ENCODE results near the gene ARRB1.

The ARRB1 gene

GRCh38 chr11:75262436-75262835, 89.0 kb downstream of the ARRB1 start:
- peaks cover 14 to 20% of the 10 kb centered on the region in 2 experiments for H3K36me3 ChIP-seq (ENCODE audit: control insufficient read depth in 1 of 2, insufficient read depth in 2 of 2, low read length in 2 of 2)
- H3K79me2 ChIP-seq (ENCODE audit: control insufficient read depth, insufficient read depth, low read length, poor library complexity), result no peaks in the 10 kb centered on the region
- no peaks in the 10 kb centered on the region for H3K79me1 ChIP-seq (ENCODE audit: low read length)
- H3K4me3 ChIP-seq (ENCODE audit: low read depth, low read length), result no peak overlapping the region
- no peaks in the 10 kb centered on the region for H3K9me3 ChIP-seq (ENCODE audit: insufficient read depth, low read depth, low read length)
- no peak overlapping the region for H2BK5ac ChIP-seq (ENCODE audit: low read depth, low read length, poor library complexity)
- no peak overlapping the region for H2BK120ac ChIP-seq (ENCODE audit: insufficient read depth, low read length, poor library complexity)
- peaks cover 0 to 2% of the 10 kb centered on the region in 2 experiments for H3K4me1 ChIP-seq (ENCODE audit: control insufficient read depth in 1 of 2, insufficient read depth in 2 of 2, low read length in 2 of 2)
- no peak overlapping the region for H4K12ac ChIP-seq (ENCODE audit: low read depth, low read length)
- no peak overlapping the region for H3K9ac ChIP-seq (ENCODE audit: low read length)
- H2BK12ac ChIP-seq (ENCODE audit: low read length), result no peak overlapping the region
- no peak overlapping the region for H3K4ac ChIP-seq (ENCODE audit: low read depth, low read length)
- H3K4me2 ChIP-seq (ENCODE audit: low read length), result no peak overlapping the region
- no peak for DNase-seq
- H4K8ac ChIP-seq (ENCODE audit: low read depth, low read length), result no peak overlapping the region
- H3K23ac ChIP-seq (ENCODE audit: low read length), result no peak overlapping the region
- no peak overlapping the region for H4K91ac ChIP-seq (ENCODE audit: low read depth, low read length)
- no peak overlapping the region for H2AK5ac ChIP-seq (ENCODE audit: low read length)
- WGBS (ENCODE audit: extremely low coverage, insufficient coverage, insufficient read length), result no CpG with 5 or more reads among the region's 4 CpGs
- H3K27me3 ChIP-seq (ENCODE audit: insufficient read depth, low read length), result no peaks in the 10 kb centered on the region
- H3K14ac ChIP-seq (ENCODE audit: low read length), result no peak overlapping the region
- H2AFZ ChIP-seq (ENCODE audit: insufficient read depth, low read length, poor library complexity), result no peak overlapping the region
- no peak overlapping the region for H3K27ac ChIP-seq (ENCODE audit: low read depth, low read length)
- no peak overlapping the region for H3K18ac ChIP-seq (ENCODE audit: low read length)

- Histone ChIP-seq H3K9ac (ENCODE audit: low read length) (no peak overlapping the region), H2BK5ac (ENCODE audit: low read depth, low read length, poor library complexity) (no peak overlapping the region), H3K4me2 (ENCODE audit: low read length) (no peak overlapping the region), H2BK12ac (ENCODE audit: low read length) (no peak overlapping the region), H3K4ac (ENCODE audit: low read depth, low read length) (no peak overlapping the region), H3K27me3 (ENCODE audit: insufficient read depth, low read length) (no peaks in the 10 kb centered on the region), H3K79me1 (ENCODE audit: low read length) (no peaks in the 10 kb centered on the region), H3K27ac (ENCODE audit: low read depth, low read length) (no peak overlapping the region), H3K18ac (ENCODE audit: low read length) (no peak overlapping the region), H3K36me3 (ENCODE audit: control insufficient read depth in 1 of 2, insufficient read depth in 2 of 2, low read length in 2 of 2) (peaks cover 10 to 16% of the 10 kb centered on the region in 2 experiments), H4K91ac (ENCODE audit: low read depth, low read length) (no peak overlapping the region), H3K9me3 (ENCODE audit: insufficient read depth, low read depth, low read length) (no peaks in the 10 kb centered on the region), H2AFZ (ENCODE audit: insufficient read depth, low read length, poor library complexity) (no peak overlapping the region), H4K8ac (ENCODE audit: low read depth, low read length) (no peak overlapping the region), H2BK120ac (ENCODE audit: insufficient read depth, low read length, poor library complexity) (no peak overlapping the region), H2AK5ac (ENCODE audit: low read length) (no peak overlapping the region), H4K12ac (ENCODE audit: low read depth, low read length) (no peak overlapping the region), H3K14ac (ENCODE audit: low read length) (no peak overlapping the region), H3K4me3 (ENCODE audit: low read depth, low read length) (no peak overlapping the region), H3K79me2 (ENCODE audit: control insufficient read depth, insufficient read depth, low read length, poor library complexity) (no peaks in the 10 kb centered on the region), H3K23ac (ENCODE audit: low read length) (no peak overlapping the region), H3K4me1 (ENCODE audit: control insufficient read depth in 1 of 2, insufficient read depth in 2 of 2, low read length in 2 of 2) (peaks cover 0 to 2% of the 10 kb centered on the region in 2 experiments)
- no peak for DNase-seq
- WGBS (ENCODE audit: extremely low coverage, insufficient coverage, insufficient read length), result no CpG with 5 or more reads among the region's 6 CpGs
These were observed 89.5 kb downstream of the ARRB1 start for GRCh38 chr11:75261902-75262361.

- H3K18ac ChIP-seq (ENCODE audit: low read length), result no peak overlapping the region
- H2BK12ac ChIP-seq (ENCODE audit: low read length), result no peak overlapping the region
- H3K79me2 ChIP-seq (ENCODE audit: control insufficient read depth, insufficient read depth, low read length, poor library complexity), result no peaks in the 10 kb centered on the region
- no peak overlapping the region for H2AK5ac ChIP-seq (ENCODE audit: low read length)
- no peak for DNase-seq
- no peaks in the 10 kb centered on the region for H3K79me1 ChIP-seq (ENCODE audit: low read length)
- H3K9me3 ChIP-seq (ENCODE audit: insufficient read depth, low read depth, low read length), result no peaks in the 10 kb centered on the region
- H3K14ac ChIP-seq (ENCODE audit: low read length), result no peak overlapping the region
- H3K27me3 ChIP-seq (ENCODE audit: insufficient read depth, low read length), result no peaks in the 10 kb centered on the region
- no peak overlapping the region for H3K27ac ChIP-seq (ENCODE audit: low read depth, low read length)
- no peak overlapping the region for H4K12ac ChIP-seq (ENCODE audit: low read depth, low read length)
- H2AFZ ChIP-seq (ENCODE audit: insufficient read depth, low read length, poor library complexity), result no peak overlapping the region
- H3K23ac ChIP-seq (ENCODE audit: low read length), result no peak overlapping the region
- H2BK5ac ChIP-seq (ENCODE audit: low read depth, low read length, poor library complexity), result no peak overlapping the region
- H3K9ac ChIP-seq (ENCODE audit: low read length), result no peak overlapping the region
- peaks cover under 1 to 4% of the 10 kb centered on the region in 2 experiments for H3K36me3 ChIP-seq (ENCODE audit: control insufficient read depth in 1 of 2, insufficient read depth in 2 of 2, low read length in 2 of 2)
- no peak overlapping the region for H4K8ac ChIP-seq (ENCODE audit: low read depth, low read length)
- H3K4me3 ChIP-seq (ENCODE audit: low read depth, low read length), result no peak overlapping the region
- no CpG with 5 or more reads among the region's 10 CpGs for WGBS (ENCODE audit: extremely low coverage, insufficient coverage, insufficient read length)
- no peak overlapping the region for H3K4me2 ChIP-seq (ENCODE audit: low read length)
- no peak overlapping the region for H4K91ac ChIP-seq (ENCODE audit: low read depth, low read length)
- no peaks in the 10 kb centered on the region for H3K4me1 ChIP-seq (ENCODE audit: control insufficient read depth in 1 of 2, insufficient read depth in 2 of 2, low read length in 2 of 2)
- H3K4ac ChIP-seq (ENCODE audit: low read depth, low read length), result no peak overlapping the region
- H2BK120ac ChIP-seq (ENCODE audit: insufficient read depth, low read length, poor library complexity), result no peak overlapping the region
These were observed 90.9 kb downstream of the ARRB1 start for GRCh38 chr11:75260396-75261170.

GRCh38 chr11:75254326-75254725, 97.1 kb downstream of the ARRB1 start:
- no peak overlapping the region for H2BK120ac ChIP-seq (ENCODE audit: insufficient read depth, low read length, poor library complexity)
- no peak overlapping the region for H3K4ac ChIP-seq (ENCODE audit: low read depth, low read length)
- no peak for DNase-seq
- H4K91ac ChIP-seq (ENCODE audit: low read depth, low read length), result no peak overlapping the region
- no peak overlapping the region for H4K12ac ChIP-seq (ENCODE audit: low read depth, low read length)
- H2BK5ac ChIP-seq (ENCODE audit: low read depth, low read length, poor library complexity), result no peak overlapping the region
- no peak overlapping the region for H3K27ac ChIP-seq (ENCODE audit: low read depth, low read length)
- H3K36me3 ChIP-seq (ENCODE audit: control insufficient read depth in 1 of 2, insufficient read depth in 2 of 2, low read length in 2 of 2), result no peaks in the 10 kb centered on the region
- H4K8ac ChIP-seq (ENCODE audit: low read depth, low read length), result no peak overlapping the region
- no peaks in the 10 kb centered on the region for H3K79me2 ChIP-seq (ENCODE audit: control insufficient read depth, insufficient read depth, low read length, poor library complexity)
- H3K14ac ChIP-seq (ENCODE audit: low read length), result no peak overlapping the region
- no peak overlapping the region for H2AFZ ChIP-seq (ENCODE audit: insufficient read depth, low read length, poor library complexity)
- H3K4me3 ChIP-seq (ENCODE audit: low read depth, low read length), result no peak overlapping the region
- no peak overlapping the region for H2BK12ac ChIP-seq (ENCODE audit: low read length)
- H3K9ac ChIP-seq (ENCODE audit: low read length), result no peak overlapping the region
- no peak overlapping the region for H3K23ac ChIP-seq (ENCODE audit: low read length)
- H3K4me1 ChIP-seq (ENCODE audit: control insufficient read depth in 1 of 2, insufficient read depth in 2 of 2, low read length in 2 of 2), result no peaks in the 10 kb centered on the region
- no peak overlapping the region for H2AK5ac ChIP-seq (ENCODE audit: low read length)
- no peaks in the 10 kb centered on the region for H3K79me1 ChIP-seq (ENCODE audit: low read length)
- H3K9me3 ChIP-seq (ENCODE audit: insufficient read depth, low read depth, low read length), result no peaks in the 10 kb centered on the region
- H3K27me3 ChIP-seq (ENCODE audit: insufficient read depth, low read length), result no peaks in the 10 kb centered on the region
- H3K18ac ChIP-seq (ENCODE audit: low read length), result no peak overlapping the region
- no peak overlapping the region for H3K4me2 ChIP-seq (ENCODE audit: low read length)
